ENCODE results near the gene PFKL. TPM values are rescaled to one million over a fixed set of nuclear protein-coding genes. Genes with fewer than 3 reads are reported as not detected.

PFKL gene
- total and polyA plus RNA-seq, 2 of the 8 experiments (the other 6 are each of a cell fraction or from before 2014, with no cell fraction given), result 80.2 to 82.3 TPM

DNA sequence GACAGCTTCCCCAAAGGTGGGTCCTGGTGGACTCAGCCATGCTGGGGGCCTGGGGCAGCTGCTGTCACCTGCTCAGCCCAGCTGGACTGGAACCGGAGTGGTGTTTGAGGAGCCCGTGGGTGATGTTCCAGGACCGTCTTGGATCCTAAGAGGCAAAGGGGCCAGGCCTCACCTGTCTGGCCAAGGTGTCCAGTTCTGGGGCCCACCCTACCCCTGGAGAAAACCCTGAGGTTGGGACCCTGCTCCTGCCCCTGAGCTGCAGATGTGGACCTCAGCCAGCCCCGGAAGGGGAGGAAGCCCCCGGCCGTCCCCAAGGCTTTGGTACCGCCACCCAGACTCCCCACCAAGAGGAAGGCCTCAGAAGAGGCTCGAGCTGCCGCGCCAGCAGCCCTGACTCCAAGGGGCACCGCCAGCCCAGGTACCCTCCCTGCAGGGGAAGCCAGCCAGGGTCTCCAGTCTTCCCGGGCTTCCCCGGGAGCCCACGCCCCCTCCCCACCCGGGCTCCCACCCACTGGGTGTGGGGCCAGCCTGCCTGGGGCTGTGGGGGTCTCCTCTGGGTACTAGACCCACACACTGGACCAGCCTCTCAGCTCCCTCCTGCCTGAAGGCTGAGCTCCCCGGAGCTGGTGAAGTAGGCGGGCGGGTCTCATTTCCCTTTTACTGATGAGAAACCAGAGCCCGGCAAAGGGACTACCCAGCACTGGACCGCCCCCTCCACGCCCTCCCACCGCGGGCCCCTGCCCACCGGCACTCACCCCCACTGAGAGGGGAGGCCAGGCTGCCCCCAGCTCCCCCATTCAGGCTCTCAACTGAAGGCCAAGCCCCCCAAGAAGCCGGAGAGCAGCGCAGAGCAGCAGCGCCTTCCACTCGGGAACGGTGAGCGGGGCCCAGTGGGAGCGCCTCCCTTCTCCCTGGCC is 12.9 kb upstream of the PFKL start:
- FAIRE-seq (no peak), DNase-seq (ENCODE audit: low read depth in 1 of 2, low spot score in 2 of 2) (no peak)
- Histone ChIP-seq H3K36me3 (ENCODE audit: control insufficient read depth in 2 of 4, insufficient read depth in 4 of 4, low read length in 3 of 4) (no peaks in the 10 kb centered on the region), H3K27me3 (replicated peaks in 1 of 4; ENCODE audit: control insufficient read depth in 3 of 4, extremely low read depth in 1 of 4, insufficient read depth in 3 of 4, low read length in 3 of 4) (peaks cover 0 to 28% (median 17%) of the 10 kb centered on the region in 4 experiments; a peak in 5 of 7 replicates), H3K79me2 (ENCODE audit: control insufficient read depth in 1 of 2, insufficient read depth in 2 of 2, low read length in 2 of 2) (no peaks in the 10 kb centered on the region), H3K4ac (replicated peaks; ENCODE audit: insufficient read length, low read depth, low read length) (no peak overlapping the region), H3K4me3 (ENCODE audit: extremely low read depth in 1 of 4, insufficient read depth in 2 of 4, low read depth in 3 of 4, low read length in 4 of 4) (no peak overlapping the region), H2AK5ac (ENCODE audit: low read depth, low read length) (no peak overlapping the region), H3K23me2 (ENCODE audit: low read depth, low read length) (no peaks in the 10 kb centered on the region; the same call in 1 of the 2 replicates), H2BK120ac (replicated peaks; ENCODE audit: low read depth, low read length) (no peak overlapping the region), H2BK20ac (ENCODE audit: low read length) (no peak overlapping the region), H3K56ac (replicated peaks; ENCODE audit: insufficient read length, low read depth, low read length) (no peak overlapping the region), H3K79me1 (ENCODE audit: low read depth, low read length) (no peaks in the 10 kb centered on the region), H2BK15ac (ENCODE audit: low read length) (no peak overlapping the region), H3K27ac (ENCODE audit: low read depth, low read length) (no peak overlapping the region), H4K20me1 (replicated peaks in 1 of 2; ENCODE audit: control insufficient read depth in 1 of 2, insufficient read depth in 2 of 2, low read length in 2 of 2) (no peaks in the 10 kb centered on the region), H4K8ac (ENCODE audit: extremely low read depth, insufficient read depth, low read length) (no peak overlapping the region), H2BK5ac (ENCODE audit: low read depth, low read length) (no peak overlapping the region), H3K14ac (ENCODE audit: insufficient read length) (no peak overlapping the region), H3K23ac (ENCODE audit: insufficient read length) (no peak overlapping the region), H3K9me3 (ENCODE audit: insufficient read depth in 2 of 2, low read depth in 1 of 2, low read length in 1 of 2) (no peaks in the 10 kb centered on the region), H4K5ac (ENCODE audit: insufficient read length, low read depth, low read length) (no peak overlapping the region), H2AFZ (ENCODE audit: low read length) (no peak overlapping the region), H2BK12ac (ENCODE audit: low read depth, low read length) (no peak overlapping the region), H3K18ac (ENCODE audit: extremely low read depth, low read length) (peak overlapping the region; percentile 32; the same call in 1 of the 2 replicates), H3K4me1 (replicated peaks in 1 of 4; ENCODE audit: control insufficient read depth in 3 of 4, insufficient read depth in 4 of 4, low read length in 3 of 4) (peaks cover 0 to 23% (median 15%) of the 10 kb centered on the region in 4 experiments; a peak in 6 of 7 replicates), H3K4me2 (ENCODE audit: insufficient read depth in 1 of 2, low read depth in 2 of 2, low read length in 2 of 2) (no peak overlapping the region), H3K9ac (replicated peaks in 1 of 4; ENCODE audit: extremely low read depth in 1 of 4, low read depth in 3 of 4, low read length in 3 of 4) (no peak overlapping the region), H4K91ac (replicated peaks; ENCODE audit: insufficient read length, low read length) (no peak overlapping the region)
- ChIA-PET POLR2A (ENCODE audit: partially characterized antibody) (no interaction called here), CTCF (ENCODE audit: partially characterized antibody) (interaction anchor here (1.5 to 5.3 kb wide), 3 partner anchors 10 to 44 kb away, joined by 3 to 53 read pairs (median 11); no protein-coding TSS in a partner anchor)
- WGBS, 2 experiments (ENCODE audit: extremely low coverage in 1 of 2, insufficient coverage in 1 of 2, insufficient read length in 1 of 2, insufficient replicate concordance in 2 of 2, low coverage in 1 of 2, low lambda C conversion rate in 2 of 2, missing lambda C conversion rate in 1 of 2), result 92% methylated on average over 22 of the region's 31 CpGs; no CpG with 5 or more reads in 1 of the 2 experiments
- TF ChIP-seq CHD1 (IDR thresholded peaks at IDR 0.05; ENCODE audit: low read depth, low read length), result no peak
- TF ChIP-seq CBX8 (IDR thresholded peaks at IDR 0.05; ENCODE audit: borderline replicate concordance, low read depth, low read length), result no peak
- no peak for TF ChIP-seq ASH2L (IDR thresholded peaks at IDR 0.05; ENCODE audit: low read length)
- no peak for TF ChIP-seq RBBP5 (IDR thresholded peaks at IDR 0.05; ENCODE audit: borderline replicate concordance, low read depth, low read length)

Data from H1 (cell line).